ENCODE results near the gene SYNM.

Gene SYNM

GRCh38 chr15:99137877-99138276 is 33.0 kb downstream of the SYNM start:
- TF ChIP-seq SIN3A (IDR thresholded peaks at IDR 0.05; ENCODE audit: borderline replicate concordance, insufficient read depth, low read length) (no peak), POLR2AphosphoS5 (IDR thresholded peaks at IDR 0.05; ENCODE audit: low read depth, low read length) (no peak), TAF1 (IDR thresholded peaks at IDR 0.05; ENCODE audit: borderline replicate concordance, insufficient read depth, low read length) (no peak), FOXP2 (optimal IDR thresholded peaks at IDR 0.05; ENCODE audit: borderline replicate concordance, extremely low read depth, extremely low read length, insufficient read depth) (no peak), REST (IDR thresholded peaks at IDR 0.05; ENCODE audit: insufficient read depth in 1 of 2, low read depth in 2 of 2, low read length in 2 of 2) (no peak)

- TF ChIP-seq SIN3A (IDR thresholded peaks at IDR 0.05; ENCODE audit: borderline replicate concordance, insufficient read depth, low read length): no peak
- no peak for TF ChIP-seq FOXP2 (optimal IDR thresholded peaks at IDR 0.05; ENCODE audit: borderline replicate concordance, extremely low read depth, extremely low read length, insufficient read depth)
- TF ChIP-seq POLR2AphosphoS5 (IDR thresholded peaks at IDR 0.05; ENCODE audit: low read depth, low read length): no peak
- TF ChIP-seq TAF1 (IDR thresholded peaks at IDR 0.05; ENCODE audit: borderline replicate concordance, insufficient read depth, low read length): no peak
- no peak for TF ChIP-seq REST (IDR thresholded peaks at IDR 0.05; ENCODE audit: insufficient read depth in 1 of 2, low read depth in 2 of 2, low read length in 2 of 2)
These were observed 33.7 kb downstream of the SYNM start for GRCh38 chr15:99138491-99138982.

GRCh38 chr15:99139276-99139675 is 34.4 kb downstream of the SYNM start:
- no peak for TF ChIP-seq POLR2AphosphoS5 (IDR thresholded peaks at IDR 0.05; ENCODE audit: low read depth, low read length)
- TF ChIP-seq FOXP2 (optimal IDR thresholded peaks at IDR 0.05; ENCODE audit: borderline replicate concordance, extremely low read depth, extremely low read length, insufficient read depth): no peak
- TF ChIP-seq REST (IDR thresholded peaks at IDR 0.05; ENCODE audit: insufficient read depth in 1 of 2, low read depth in 2 of 2, low read length in 2 of 2): no peak
- no peak for TF ChIP-seq TAF1 (IDR thresholded peaks at IDR 0.05; ENCODE audit: borderline replicate concordance, insufficient read depth, low read length)
- TF ChIP-seq SIN3A (IDR thresholded peaks at IDR 0.05; ENCODE audit: borderline replicate concordance, insufficient read depth, low read length): no peak

- no peak for TF ChIP-seq REST (IDR thresholded peaks at IDR 0.05; ENCODE audit: insufficient read depth in 1 of 2, low read depth in 2 of 2, low read length in 2 of 2)
These were observed 35.7 kb downstream of the SYNM start for GRCh38 chr15:99140590-99140989.

- TF ChIP-seq REST (IDR thresholded peaks at IDR 0.05; ENCODE audit: insufficient read depth in 1 of 2, low read depth in 2 of 2, low read length in 2 of 2) (no peak), SIN3A (IDR thresholded peaks at IDR 0.05; ENCODE audit: borderline replicate concordance, insufficient read depth, low read length) (no peak), POLR2AphosphoS5 (IDR thresholded peaks at IDR 0.05; ENCODE audit: low read depth, low read length) (no peak), TAF1 (IDR thresholded peaks at IDR 0.05; ENCODE audit: borderline replicate concordance, insufficient read depth, low read length) (no peak), FOXP2 (optimal IDR thresholded peaks at IDR 0.05; ENCODE audit: borderline replicate concordance, extremely low read depth, extremely low read length, insufficient read depth) (no peak)
These were observed 37.1 kb downstream of the SYNM start for GRCh38 chr15:99141943-99142342.

All from PFSK-1 (cell line).